K562 (cell line): ENCODE results near the gene TBC1D2B. TPM values are rescaled to one million over a fixed set of nuclear protein-coding genes. Genes with fewer than 3 reads are reported as not detected.

Source experiments
- ARID3B ChIP-seq: fragments of 250-450 bp; sonication (Bioruptor Pico); IDR thresholded peaks from 2 replicates; pipeline ENCODE4 v1.4.0; 2020; ENCODE audit warnings: borderline replicate concordance
- ATF4 ChIP-seq: fragments of 450-650 bp; formaldehyde crosslinking; IDR thresholded peaks from 2 replicates; pipeline ENCODE4 v1.4.0; 2022; ENCODE audit warnings: mild to moderate bottlenecking, moderate library complexity
- BRF1 ChIP-seq: IDR thresholded peaks from 3 replicates; pipeline ENCODE4 v1.6.1; 2011; ENCODE audit warnings: borderline replicate concordance, mild to moderate bottlenecking; ENCODE audit not compliant: insufficient read length; ENCODE audit errors: extremely low read depth
- CEBPG ChIP-seq, 3 experiments: fragments of 200-800 bp in 1 of 3; sonication (Bioruptor generic) in 1 of 3; sonication (generic) in 1 of 3; formaldehyde crosslinking in 1 of 3; IDR thresholded peaks in 2 of 3; conservative IDR thresholded peaks in 1 of 3; 2 replicates each; pipeline versions ENCODE4 v1.6.1 to v1.8.0; 2016 to 2022; ENCODE audit warnings: missing compliant biosample characterization in 2 of 3, missing genetic modification characterization in 2 of 3, mild to moderate bottlenecking in 1 of 3, missing genetic modification reagents in 1 of 3
- CREM ChIP-seq: IDR thresholded peaks from 2 replicates; pipeline ENCODE4 v1.6.1; 2014; ENCODE audit warnings: antibody characterized with exemption, low read depth
- CTBP1 ChIP-seq: fragments of 450-650 bp; IDR thresholded peaks from 2 replicates; pipeline ENCODE4 v1.6.1; 2016; ENCODE audit warnings: borderline replicate concordance
- E2F6 ChIP-seq, 2 experiments: IDR thresholded peaks; 2 replicates each; pipeline ENCODE4 v1.6.1; 2011; ENCODE audit warnings: borderline replicate concordance in 1 of 2, control low read depth in 1 of 2, low read depth in 1 of 2, low read length in 1 of 2, mild to moderate bottlenecking in 1 of 2, mixed read lengths in 1 of 2, moderate library complexity in 1 of 2; ENCODE audit not compliant: insufficient read depth in 1 of 2, insufficient read length in 1 of 2, poor library complexity in 1 of 2, severe bottlenecking in 1 of 2; ENCODE audit errors: extremely low read depth in 1 of 2
- FIP1L1 ChIP-seq: fragments of 200-400 bp; formaldehyde crosslinking; IDR thresholded peaks from 2 replicates; pipeline ENCODE4 v1.6.1; 2018; ENCODE audit warnings: mild to moderate bottlenecking, low read depth, low read length; ENCODE audit not compliant: poor library complexity, severe bottlenecking
- L3MBTL2 ChIP-seq: fragments of 450-650 bp; IDR thresholded peaks from 2 replicates; pipeline ENCODE4 v1.6.1; 2016; ENCODE audit warnings: mild to moderate bottlenecking, moderate library complexity
- MEIS2 ChIP-seq: fragments of 450-650 bp; IDR thresholded peaks from 2 replicates; pipeline ENCODE4 v1.6.1; 2014; ENCODE audit warnings: mild to moderate bottlenecking; ENCODE audit not compliant: partially characterized antibody
- NFATC3 ChIP-seq: fragments of 450-650 bp; IDR thresholded peaks from 2 replicates; pipeline ENCODE4 v1.6.1; 2017; ENCODE audit warnings: mild to moderate bottlenecking
- RAD51 ChIP-seq: fragments of 450-650 bp; IDR thresholded peaks from 2 replicates; pipeline ENCODE4 v1.7.1; 2016; ENCODE audit warnings: low read depth, mild to moderate bottlenecking, borderline replicate concordance
- SIRT6 ChIP-seq: IDR thresholded peaks from one replicate; pipeline ENCODE4 v1.6.1; 2012; ENCODE audit warnings: low read depth, mild to moderate bottlenecking, control low read depth, inconsistent platforms, low read length, moderate library complexity
- TEAD1 ChIP-seq, 2 experiments: fragments of 450-650 bp in 1 of 2; sonication (generic) in 1 of 2; formaldehyde crosslinking; IDR thresholded peaks; 2 replicates each; pipeline versions ENCODE4 v1.4.0 to v1.8.0; 2020 to 2022; ENCODE audit warnings: mild to moderate bottlenecking in 2 of 2, missing genetic modification reagents in 1 of 2
- YY1 ChIP-seq, 3 experiments: IDR thresholded peaks; 2 replicates each; pipeline ENCODE4 v1.6.1; 2011; ENCODE audit warnings: low read length in 2 of 3, mild to moderate bottlenecking in 2 of 3, moderate library complexity in 2 of 3, borderline replicate concordance in 1 of 3, control low read depth in 1 of 3, low read depth in 1 of 3; ENCODE audit not compliant: insufficient read depth in 3 of 3, insufficient replicate concordance in 2 of 3, control insufficient read depth in 1 of 3, insufficient read length in 1 of 3; ENCODE audit errors: extremely low read depth in 1 of 3
- ZBTB7A ChIP-seq: IDR thresholded peaks from 2 replicates; pipeline ENCODE4 v1.6.1; 2011; ENCODE audit warnings: low read depth, mild to moderate bottlenecking, low read length, moderate library complexity, borderline replicate concordance; ENCODE audit not compliant: control insufficient read depth
- ZNF280B ChIP-seq: fragments of 250-450 bp; sonication (Bioruptor Pico); IDR thresholded peaks from 2 replicates; pipeline ENCODE4 v1.5.1; 2021; ENCODE audit warnings: mild to moderate bottlenecking
- ZNF561 ChIP-seq: fragments of 450-650 bp; formaldehyde crosslinking; conservative IDR thresholded peaks from 2 replicates; pipeline ENCODE4 v1.4.0; 2020; ENCODE audit warnings: mild to moderate bottlenecking, moderate library complexity
- polyA plus RNA-seq, 8 experiments: library from polyadenylated mRNA; depleted of rRNA in 4 of 8; stranded (reverse) in 5 of 8; unstranded in 3 of 8; fragments of >200 nt; fragmentation: Nextera tagmentation in 2 of 8; fragmentation: Illumina TruSeq in 1 of 8; extraction: Ambion mirVana in 2 of 8; extraction: Trizol in 1 of 8; gene quantifications; 2 replicates each; pipeline versions ENCODE4 v1.2.1 to v1.2.3, GENCODE V29; 2011 to 2014; ENCODE audit warnings: inconsistent platforms in 1 of 8, missing spikeins in 1 of 8
- total RNA-seq, 7 experiments: library from RNA; depleted of rRNA in 6 of 7; stranded (reverse); fragments of >200 nt in 6 of 7; fragmentation: Illumina TruSeq in 2 of 7; extraction: Trizol in 2 of 7; gene quantifications; 2 replicates each; pipeline versions ENCODE4 v1.2.1 to v1.2.3, GENCODE V29; 2011 to 2021; ENCODE audit warnings: low replicate concordance in 1 of 7

The TBC1D2B gene
- total and polyA plus RNA-seq, 9 of the 15 experiments (the other 6 are each of a cell fraction or from before 2014, with no cell fraction given), result 0.15 to 16.3 (median 8.9) TPM

- TF ChIP-seq E2F6 (IDR thresholded peaks at IDR 0.05; ENCODE audit: borderline replicate concordance in 1 of 2, extremely low read depth in 1 of 2, insufficient read depth in 1 of 2, insufficient read length in 1 of 2, low read depth in 1 of 2, low read length in 1 of 2, poor library complexity in 1 of 2, severe bottlenecking in 1 of 2) (no peak), CREM (no peak), MEIS2 (no peak), NFATC3 (no peak), YY1 (IDR thresholded peaks at IDR 0.05; ENCODE audit: borderline replicate concordance in 1 of 3, control insufficient read depth in 1 of 3, extremely low read depth in 1 of 3, insufficient read depth in 3 of 3, insufficient read length in 1 of 3, insufficient replicate concordance in 2 of 3, low read depth in 1 of 3, low read length in 2 of 3) (no peak), ZNF561 (CRISPR knock-in tag) (no peak), ARID3B (CRISPR knock-in tag) (no peak), TEAD1 (CRISPR knock-in tag; IDR thresholded peaks at IDR 0.05) (0 out of 4 replicates have a peak, but pooled peaks of 1 of the 2 experiments have one; percentile 47), SIRT6 (no peak), CEBPG (CRISPR knock-in tag; IDR thresholded peaks at IDR 0.05) (peak; percentile 63), CEBPG (tag; conservative IDR thresholded peaks at IDR 0.05 in 1 of 2, IDR thresholded peaks at IDR 0.05 in 1 of 2) (peak; percentile 93 to 96), ZBTB7A (no peak), RAD51 (no peak), BRF1 (no peak), FIP1L1 (no peak), L3MBTL2 (peak; percentile 63; the same call in 1 of the 2 replicates), CTBP1 (no peak), ZNF280B (CRISPR knock-in tag) (no peak), ATF4 (CRISPR knock-in tag) (no peak)
These were observed 12.1 kb downstream of the TBC1D2B start (continued) for GRCh38 chr15:78065284-78065872.
